B cell (primary cell): Measurements from ENCODE around the gene ZNF3.

Experiments used
- EZH2 ChIP-seq: IDR thresholded peaks from 2 replicates; pipeline ENCODE4 v1.6.1; 2012; ENCODE audit warnings: borderline replicate concordance, low read depth, mild to moderate bottlenecking, moderate library complexity, low read length; ENCODE audit not compliant: insufficient read depth, poor library complexity, severe bottlenecking
- TF ChIP-seq, protein P1 (sequence below): fragments of 200-600 bp; IDR thresholded peaks from one replicate; pipeline ENCODE4 v1.8.0; 2022; ENCODE audit warnings: antibody characterized with exemption, mild to moderate bottlenecking

DNA sequence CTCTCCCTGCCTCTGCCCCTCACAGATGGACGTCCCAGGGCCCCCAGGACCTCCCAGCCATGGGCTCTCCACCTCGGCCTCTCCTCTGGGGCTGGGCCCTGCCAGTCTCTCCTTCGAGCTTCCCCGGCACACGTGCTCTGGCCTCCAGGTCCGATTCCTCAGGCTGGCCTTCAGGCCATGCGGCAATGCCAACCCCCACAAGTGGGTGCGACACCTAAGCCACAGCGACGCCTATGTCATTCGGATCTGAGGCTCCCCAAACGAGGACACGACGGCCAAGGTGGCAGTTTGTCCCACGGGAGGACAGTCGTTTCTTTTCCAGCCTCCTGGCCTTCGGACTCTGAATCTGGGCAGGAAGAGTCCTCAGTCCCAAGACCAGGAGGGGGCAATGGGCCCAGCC is 25.1 kb upstream of the ZNF3 start:
- no peak for TF ChIP-seq EZH2
- TF ChIP-seq, protein P1, sequence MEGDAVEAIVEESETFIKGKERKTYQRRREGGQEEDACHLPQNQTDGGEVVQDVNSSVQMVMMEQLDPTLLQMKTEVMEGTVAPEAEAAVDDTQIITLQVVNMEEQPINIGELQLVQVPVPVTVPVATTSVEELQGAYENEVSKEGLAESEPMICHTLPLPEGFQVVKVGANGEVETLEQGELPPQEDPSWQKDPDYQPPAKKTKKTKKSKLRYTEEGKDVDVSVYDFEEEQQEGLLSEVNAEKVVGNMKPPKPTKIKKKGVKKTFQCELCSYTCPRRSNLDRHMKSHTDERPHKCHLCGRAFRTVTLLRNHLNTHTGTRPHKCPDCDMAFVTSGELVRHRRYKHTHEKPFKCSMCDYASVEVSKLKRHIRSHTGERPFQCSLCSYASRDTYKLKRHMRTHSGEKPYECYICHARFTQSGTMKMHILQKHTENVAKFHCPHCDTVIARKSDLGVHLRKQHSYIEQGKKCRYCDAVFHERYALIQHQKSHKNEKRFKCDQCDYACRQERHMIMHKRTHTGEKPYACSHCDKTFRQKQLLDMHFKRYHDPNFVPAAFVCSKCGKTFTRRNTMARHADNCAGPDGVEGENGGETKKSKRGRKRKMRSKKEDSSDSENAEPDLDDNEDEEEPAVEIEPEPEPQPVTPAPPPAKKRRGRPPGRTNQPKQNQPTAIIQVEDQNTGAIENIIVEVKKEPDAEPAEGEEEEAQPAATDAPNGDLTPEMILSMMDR: no peak
